Mucosa of stomach (tissue), 1 donor: ENCODE measurements around the gene GPR45.

ENCODE experiments used
- H3K27me3 ChIP-seq: one replicate; pipeline ENCODE4 v1.7.0; 2013; ENCODE audit warnings: mild to moderate bottlenecking, low read length; ENCODE audit not compliant: control insufficient read depth, insufficient read depth
- H3K36me3 ChIP-seq: one replicate; pipeline ENCODE4 v1.7.0; 2013; ENCODE audit warnings: low read length; ENCODE audit not compliant: control insufficient read depth, insufficient read depth
- H3K4me1 ChIP-seq: one replicate; pipeline ENCODE4 v1.7.0; 2013; ENCODE audit warnings: mild to moderate bottlenecking, low read length; ENCODE audit not compliant: control insufficient read depth, insufficient read depth
- H3K4me3 ChIP-seq: one replicate; pipeline ENCODE4 v1.7.0; 2013; ENCODE audit warnings: low read length
- H3K9ac ChIP-seq: one replicate; pipeline ENCODE4 v1.7.0; 2013; ENCODE audit warnings: mild to moderate bottlenecking, low read length, moderate library complexity
- H3K9me3 ChIP-seq: one replicate; pipeline ENCODE4 v1.7.0; 2013; ENCODE audit warnings: mild to moderate bottlenecking, low read length, moderate library complexity; ENCODE audit not compliant: control insufficient read depth
- donor health status: Pancreatic carcinoma.

Gene GPR45

DNA sequence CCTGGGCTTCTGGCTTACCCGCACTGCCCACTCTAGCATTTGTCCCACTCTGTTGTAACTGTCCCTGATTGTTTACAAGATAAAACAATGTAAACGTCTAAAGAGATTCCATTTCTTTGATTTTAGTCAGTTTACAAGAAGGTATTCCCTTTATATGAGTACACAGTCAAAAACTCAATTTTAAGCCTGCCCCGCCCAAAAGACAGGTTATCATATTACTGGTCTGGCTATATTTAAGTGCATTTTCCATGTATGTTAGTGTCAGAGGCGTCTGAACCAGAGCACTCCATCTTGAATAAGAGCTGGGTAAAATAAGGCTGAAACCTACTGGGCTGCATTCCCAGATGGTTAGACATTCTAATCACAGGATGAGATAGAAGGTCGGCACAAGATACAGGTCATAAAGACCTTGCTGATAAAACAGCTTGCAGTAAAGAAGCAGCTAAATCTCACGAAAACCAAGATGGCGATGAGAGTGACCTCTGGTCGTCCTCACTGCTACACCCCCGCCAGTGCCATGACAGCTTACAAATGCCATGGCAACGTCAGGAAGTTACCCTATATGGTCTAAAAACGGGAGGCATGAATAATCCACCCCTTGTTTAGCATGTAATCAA, 15.0 kb downstream of the GPR45 start:
- Histone ChIP-seq H3K36me3 (no peaks in the 10 kb centered on the region), H3K4me3 (no peak overlapping the region), H3K9me3 (no peaks in the 10 kb centered on the region), H3K4me1 (no peaks in the 10 kb centered on the region), H3K9ac (no peak overlapping the region), H3K27me3 (no peaks in the 10 kb centered on the region)

DNA sequence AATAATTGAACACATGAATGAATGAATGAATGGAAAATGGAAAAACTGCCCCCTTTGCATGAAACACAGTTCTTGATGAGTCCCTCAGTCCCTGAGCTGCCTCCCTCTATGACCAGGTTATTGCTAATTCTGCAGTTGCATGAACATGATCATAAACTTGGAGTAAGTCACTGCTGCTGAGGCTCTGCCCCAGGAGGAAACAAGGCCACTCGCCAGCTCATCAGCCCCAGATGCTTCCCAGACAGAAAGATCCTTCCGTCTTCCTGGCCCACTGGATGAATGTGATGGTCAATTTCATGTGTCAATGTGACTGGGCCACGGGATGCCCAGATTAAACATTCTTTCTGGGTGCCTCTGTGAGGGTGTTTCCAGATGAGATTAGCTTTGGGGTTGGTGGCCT, 16.4 kb downstream of the GPR45 start:
- Histone ChIP-seq H3K4me1 (no peaks in the 10 kb centered on the region), H3K9ac (no peak overlapping the region), H3K36me3 (no peaks in the 10 kb centered on the region), H3K4me3 (no peak overlapping the region), H3K9me3 (no peaks in the 10 kb centered on the region), H3K27me3 (no peaks in the 10 kb centered on the region)

DNA sequence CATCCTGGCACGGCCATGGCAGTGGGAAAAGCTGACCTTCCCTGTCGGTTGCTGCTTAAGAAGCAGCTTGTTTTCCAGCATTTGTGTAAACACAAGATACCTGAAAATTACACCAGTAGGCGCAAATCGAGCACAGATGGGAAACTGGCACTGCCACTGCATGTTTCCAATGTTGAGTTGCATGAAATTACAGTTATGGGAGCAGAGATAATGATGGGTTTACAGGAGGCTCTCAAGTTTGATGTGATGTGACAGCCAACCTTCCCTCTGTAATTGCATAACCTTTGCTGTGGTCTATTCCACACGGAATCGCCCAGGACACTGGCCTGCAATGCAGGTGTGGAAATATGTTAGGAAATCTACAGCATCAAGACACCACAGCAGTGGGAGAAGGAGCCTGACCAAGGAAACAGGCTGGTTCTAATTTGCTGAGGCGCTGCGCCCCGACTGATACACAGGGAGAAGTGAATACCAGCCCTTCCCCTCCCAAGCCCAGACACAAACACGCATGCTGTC, 17.4 kb downstream of the GPR45 start:
- no peaks in the 10 kb centered on the region for H3K36me3 ChIP-seq
- H3K4me1 ChIP-seq: no peaks in the 10 kb centered on the region
- no peak overlapping the region for H3K9ac ChIP-seq
- H3K27me3 ChIP-seq: no peaks in the 10 kb centered on the region
- no peaks in the 10 kb centered on the region for H3K9me3 ChIP-seq
- H3K4me3 ChIP-seq: no peak overlapping the region

DNA sequence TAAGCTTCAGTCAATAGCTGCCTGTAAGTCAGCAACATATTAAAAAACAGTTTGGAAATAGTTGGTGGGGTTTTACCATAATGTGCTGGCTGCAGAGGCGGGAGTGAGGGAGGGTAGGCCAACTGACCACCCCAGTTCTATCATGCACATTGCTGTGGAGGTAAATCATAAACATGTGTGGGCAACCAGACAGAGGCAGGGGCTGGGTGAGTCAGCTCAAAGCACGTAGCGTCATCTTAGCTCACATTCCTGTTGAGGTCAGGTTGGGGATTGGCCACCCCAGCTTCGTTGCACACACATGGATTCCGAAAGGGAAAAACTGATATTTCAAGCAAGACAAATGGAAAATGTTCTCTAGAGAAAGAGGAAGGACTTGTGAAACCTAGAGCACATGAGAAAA, 19.5 kb downstream of the GPR45 start:
- H3K9me3 ChIP-seq: no peaks in the 10 kb centered on the region

DNA sequence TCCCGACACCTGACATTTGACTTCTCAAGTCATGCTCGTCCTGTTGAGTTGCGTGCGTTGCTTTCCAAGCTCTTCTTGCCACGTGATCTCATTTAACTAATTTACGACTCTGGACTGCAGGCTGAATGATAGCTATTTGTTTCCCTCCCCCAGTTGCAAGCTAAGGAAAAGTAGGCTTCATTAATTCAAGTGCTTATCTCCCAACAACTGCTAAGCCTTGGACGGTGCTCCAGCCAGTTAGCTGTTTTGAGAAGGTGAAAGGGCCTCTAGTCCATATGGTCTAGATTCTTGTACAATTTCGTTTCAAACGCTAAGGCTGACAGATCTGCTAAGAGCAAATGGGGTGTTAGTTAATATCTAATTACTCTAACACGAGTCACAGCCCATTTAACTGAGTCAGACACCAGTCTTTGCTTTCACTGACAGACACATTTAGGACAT, 21.1 kb downstream of the GPR45 start:
- H3K27me3 ChIP-seq: no peaks in the 10 kb centered on the region
- H3K36me3 ChIP-seq: peaks cover 5% of the 10 kb centered on the region
- no peak overlapping the region for H3K9ac ChIP-seq
- no peaks in the 10 kb centered on the region for H3K4me1 ChIP-seq
- H3K4me3 ChIP-seq: no peak overlapping the region
- H3K9me3 ChIP-seq: no peaks in the 10 kb centered on the region

More for the DNA sequence above, 19.5 kb downstream of the GPR45 start:
- Histone ChIP-seq H3K27me3 (no peaks in the 10 kb centered on the region), H3K4me3 (no peak overlapping the region), H3K4me1 (no peaks in the 10 kb centered on the region), H3K36me3 (no peaks in the 10 kb centered on the region), H3K9ac (no peak overlapping the region)

DNA sequence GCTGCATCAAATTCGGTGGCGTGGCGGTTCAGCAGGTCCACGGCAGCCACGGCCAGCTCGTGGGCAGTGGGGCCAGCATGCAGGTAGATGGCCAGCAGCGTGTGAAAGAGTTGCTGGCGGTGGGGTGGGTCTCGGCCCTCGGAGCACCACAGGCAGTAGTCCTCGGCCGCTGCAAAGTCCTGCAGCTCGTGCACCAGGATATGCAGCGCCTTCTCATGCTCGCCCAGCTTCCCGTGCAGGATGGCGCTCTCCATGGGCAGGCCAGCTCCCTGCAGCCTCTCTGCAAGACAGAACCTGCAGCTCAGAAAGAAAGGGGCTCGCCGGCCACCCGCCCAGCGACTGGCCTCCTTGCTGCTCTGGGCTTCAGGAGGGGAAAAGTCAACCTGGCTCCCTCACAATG, 27.9 kb downstream of the GPR45 start:
- H3K9me3 ChIP-seq: no peaks in the 10 kb centered on the region
- H3K4me3 ChIP-seq: no peak overlapping the region
- H3K9ac ChIP-seq: no peak overlapping the region
- H3K4me1 ChIP-seq: no peaks in the 10 kb centered on the region
- H3K36me3 ChIP-seq: peaks cover 18% of the 10 kb centered on the region
- no peaks in the 10 kb centered on the region for H3K27me3 ChIP-seq

DNA sequence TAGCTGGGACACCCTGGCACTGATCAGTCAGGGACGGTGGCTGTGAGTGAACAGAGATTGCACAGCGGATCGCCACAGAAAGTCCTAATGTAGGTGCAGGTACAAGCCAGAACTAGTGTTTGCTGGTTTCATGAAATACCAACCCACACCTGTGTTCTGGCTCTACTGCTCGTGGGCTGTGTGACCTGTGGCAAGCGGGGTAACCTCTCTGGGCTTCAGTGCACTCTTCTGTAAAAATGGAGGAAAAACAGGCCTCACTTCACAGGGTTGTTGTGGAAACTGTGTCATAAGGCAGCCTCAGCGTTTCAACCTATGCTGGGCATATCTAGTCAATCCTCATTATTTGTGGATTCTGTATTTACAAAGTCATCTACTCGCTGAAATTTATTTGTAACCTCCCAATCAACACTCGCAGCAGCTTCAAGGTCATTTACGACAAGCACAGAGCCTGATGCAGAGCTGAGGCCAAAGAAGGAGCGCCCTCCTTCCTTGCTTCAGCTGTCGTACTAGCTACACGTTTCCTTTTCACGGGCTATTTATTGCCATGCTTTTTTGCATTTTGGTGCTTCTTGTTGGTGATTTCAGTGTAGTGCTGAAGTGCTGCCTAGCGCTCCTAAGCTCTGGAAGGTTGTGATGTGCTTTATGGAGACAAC, 30.0 kb downstream of the GPR45 start:
- H3K9me3 ChIP-seq: no peaks in the 10 kb centered on the region
- H3K27me3 ChIP-seq: no peaks in the 10 kb centered on the region
- no peak overlapping the region for H3K9ac ChIP-seq
- H3K36me3 ChIP-seq: peaks cover 18% of the 10 kb centered on the region
- no peaks in the 10 kb centered on the region for H3K4me1 ChIP-seq
- no peak overlapping the region for H3K4me3 ChIP-seq

DNA sequence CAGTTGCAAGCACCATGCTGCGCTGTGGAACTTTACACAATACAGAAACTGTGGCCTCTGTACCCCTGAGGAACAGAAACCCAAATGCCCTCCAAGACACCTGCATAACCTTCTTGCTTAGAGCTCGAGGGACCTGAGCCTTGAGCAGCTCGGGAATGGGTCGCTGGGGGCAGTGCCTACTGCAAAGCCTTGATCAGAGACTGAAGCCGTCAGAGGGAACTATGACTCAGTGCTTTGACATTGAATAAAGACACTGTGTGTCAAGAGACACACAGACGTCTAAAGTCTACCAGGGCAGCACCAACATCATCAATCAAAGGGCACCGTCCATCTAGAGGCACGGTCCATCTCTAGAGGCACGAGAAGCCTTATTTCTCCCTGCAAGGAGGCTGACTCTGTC, 30.6 kb downstream of the GPR45 start:
- H3K36me3 ChIP-seq: peaks cover 18% of the 10 kb centered on the region
- H3K9me3 ChIP-seq: no peaks in the 10 kb centered on the region
- no peaks in the 10 kb centered on the region for H3K27me3 ChIP-seq
- no peak overlapping the region for H3K9ac ChIP-seq
- no peak overlapping the region for H3K4me3 ChIP-seq
- H3K4me1 ChIP-seq: no peaks in the 10 kb centered on the region

DNA sequence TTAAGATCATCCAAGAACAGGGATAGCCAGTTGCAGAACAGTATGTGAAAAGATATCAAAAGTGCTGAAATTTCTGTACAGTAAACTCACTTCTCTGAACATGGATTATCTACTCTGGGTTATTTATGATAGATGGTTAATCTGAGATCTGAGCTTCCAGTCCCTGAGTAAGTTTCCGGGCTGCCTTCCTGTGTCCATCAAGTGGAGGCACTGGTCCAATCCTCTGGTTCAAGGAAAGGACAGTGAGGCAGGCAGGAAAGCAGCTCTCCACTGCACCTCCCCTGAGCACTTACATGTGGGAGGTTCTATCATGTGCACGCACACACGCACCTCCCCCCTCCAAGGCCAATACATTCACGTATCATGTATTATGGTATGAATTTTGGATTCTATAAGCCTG, 32.5 kb downstream of the GPR45 start:
- H3K9ac ChIP-seq: no peak overlapping the region
- H3K9me3 ChIP-seq: no peaks in the 10 kb centered on the region
- H3K4me3 ChIP-seq: no peak overlapping the region
- H3K4me1 ChIP-seq: no peaks in the 10 kb centered on the region
- no peaks in the 10 kb centered on the region for H3K27me3 ChIP-seq
- peaks cover 12% of the 10 kb centered on the region for H3K36me3 ChIP-seq

DNA sequence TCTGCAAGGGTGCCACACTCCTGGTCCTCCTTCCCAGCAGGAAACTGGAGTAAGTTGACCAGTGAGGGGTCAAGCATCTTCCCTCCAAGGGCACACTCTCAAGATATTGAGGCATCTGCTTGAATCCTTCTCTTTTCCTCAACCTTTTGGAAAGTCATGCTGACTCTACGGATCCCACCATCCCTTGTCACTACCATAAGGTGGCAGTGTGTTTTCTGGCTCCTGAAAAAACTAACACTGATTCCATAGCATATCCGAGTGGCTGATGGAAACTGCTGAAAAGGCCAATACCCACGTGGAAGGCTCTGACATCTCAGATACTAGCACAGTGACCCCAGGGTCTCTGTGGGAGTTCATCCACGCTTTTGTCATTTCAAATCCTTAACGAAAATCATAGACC, 37.1 kb downstream of the GPR45 start:
- Histone ChIP-seq H3K9ac (no peak overlapping the region), H3K4me1 (no peaks in the 10 kb centered on the region), H3K27me3 (no peaks in the 10 kb centered on the region), H3K4me3 (no peak overlapping the region), H3K36me3 (no peaks in the 10 kb centered on the region), H3K9me3 (no peaks in the 10 kb centered on the region)

DNA sequence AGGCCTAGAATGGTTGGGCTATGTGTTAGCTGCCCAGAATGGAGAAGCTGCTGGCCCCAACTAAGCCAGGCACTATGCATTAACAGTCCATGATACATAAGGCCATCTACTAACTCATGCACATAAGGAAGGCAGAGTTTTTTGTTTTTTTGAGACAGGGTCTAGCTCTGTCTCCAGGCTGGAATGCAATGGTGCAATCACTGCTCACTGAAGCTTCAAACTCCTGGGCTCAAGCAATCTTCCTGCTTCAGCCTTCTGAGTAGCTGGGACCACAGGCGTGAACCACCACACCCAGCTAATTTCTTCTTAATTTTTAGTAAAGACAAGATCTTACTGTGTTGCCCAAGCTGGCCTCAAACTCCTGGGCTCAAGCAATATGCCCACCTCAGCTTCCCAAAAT, 37.6 kb downstream of the GPR45 start:
- H3K4me1 ChIP-seq: no peaks in the 10 kb centered on the region
- H3K36me3 ChIP-seq: no peaks in the 10 kb centered on the region
- no peak overlapping the region for H3K9ac ChIP-seq
- H3K9me3 ChIP-seq: no peaks in the 10 kb centered on the region
- no peak overlapping the region for H3K4me3 ChIP-seq
- no peaks in the 10 kb centered on the region for H3K27me3 ChIP-seq

DNA sequence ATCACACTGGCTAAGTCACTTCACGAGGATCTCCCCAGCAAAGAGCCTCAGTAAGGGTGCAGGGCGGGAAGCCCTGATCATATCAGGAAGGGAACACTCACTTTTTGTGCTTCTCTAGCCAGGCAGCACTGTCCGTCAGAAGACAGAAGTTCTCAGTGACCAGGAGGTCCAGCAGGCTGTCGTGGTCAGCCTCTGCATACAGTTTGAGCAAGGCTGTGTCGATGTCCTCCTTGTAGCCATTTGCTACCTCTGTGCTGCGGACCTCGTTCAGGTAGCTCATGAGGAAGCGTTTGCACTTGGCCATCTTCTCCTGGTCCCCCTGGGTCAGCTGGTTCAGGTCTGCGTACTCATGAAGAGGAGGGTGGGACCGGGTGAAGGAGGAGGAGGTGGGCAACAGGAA, 38.7 kb downstream of the GPR45 start:
- Histone ChIP-seq H3K27me3 (no peaks in the 10 kb centered on the region), H3K36me3 (no peaks in the 10 kb centered on the region), H3K4me1 (no peaks in the 10 kb centered on the region), H3K9ac (no peak overlapping the region), H3K4me3 (no peak overlapping the region), H3K9me3 (no peaks in the 10 kb centered on the region)
